Left forelimb (tissue), 1 donor: ENCODE data around the gene SLC2A9.
"Not testable (repeated sequence)": the region's sequence is repeated elsewhere in the genome, so short reads cannot be mapped to it uniquely, and the experiment has no call there.

Experiments
- DNase-seq: peaks from one replicate; pipeline ENCODE4 v3.0.0-alpha.2; 2018; ENCODE audit warnings: low spot score

The SLC2A9 gene

GRCh38 chr4:9826551-9826950 is 194.7 kb downstream of the SLC2A9 start:
- DNase-seq = no peak

DNA sequence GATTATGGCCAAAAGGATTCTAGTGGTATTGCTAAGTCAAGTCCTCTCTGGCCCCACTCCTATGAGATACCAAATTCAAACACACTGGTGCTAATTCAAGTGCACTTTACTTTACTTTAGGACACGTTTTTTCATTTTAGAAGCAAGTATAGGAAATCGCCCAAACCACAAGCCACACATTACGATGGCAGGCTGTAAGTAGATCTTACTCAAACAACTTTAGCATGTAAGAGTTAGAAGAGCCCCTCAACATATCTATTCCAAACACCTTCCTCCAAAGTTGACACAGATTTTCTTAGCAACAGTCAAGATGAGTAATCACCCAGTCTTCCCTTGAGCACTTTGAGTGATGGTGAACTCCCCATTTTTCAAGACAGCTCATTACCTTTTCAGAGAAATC is 196.2 kb downstream of the SLC2A9 start:
- no peak for DNase-seq

- no peak for DNase-seq
These were observed 201.0 kb downstream of the SLC2A9 start for GRCh38 chr4:9820343-9820742.

DNA sequence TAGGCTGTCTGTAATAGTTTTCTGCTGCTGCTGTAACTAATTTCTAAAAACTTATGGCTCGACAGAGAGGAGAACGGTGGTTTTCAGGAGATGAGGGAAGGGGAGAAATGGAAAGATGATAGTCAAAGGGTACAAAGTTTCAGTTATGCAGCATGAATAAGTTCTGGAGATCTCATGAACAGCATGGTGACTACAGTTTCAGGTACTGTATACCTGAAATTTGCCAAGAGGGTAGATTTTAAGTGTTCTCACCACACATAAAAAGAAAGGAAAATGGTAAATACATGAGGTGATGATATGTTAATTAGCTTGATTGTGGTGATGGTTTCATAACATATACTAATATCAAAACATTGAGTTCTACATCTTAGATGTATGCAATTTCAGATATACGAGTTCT is 205.0 kb downstream of the SLC2A9 start:
- DNase-seq = no peak

DNA sequence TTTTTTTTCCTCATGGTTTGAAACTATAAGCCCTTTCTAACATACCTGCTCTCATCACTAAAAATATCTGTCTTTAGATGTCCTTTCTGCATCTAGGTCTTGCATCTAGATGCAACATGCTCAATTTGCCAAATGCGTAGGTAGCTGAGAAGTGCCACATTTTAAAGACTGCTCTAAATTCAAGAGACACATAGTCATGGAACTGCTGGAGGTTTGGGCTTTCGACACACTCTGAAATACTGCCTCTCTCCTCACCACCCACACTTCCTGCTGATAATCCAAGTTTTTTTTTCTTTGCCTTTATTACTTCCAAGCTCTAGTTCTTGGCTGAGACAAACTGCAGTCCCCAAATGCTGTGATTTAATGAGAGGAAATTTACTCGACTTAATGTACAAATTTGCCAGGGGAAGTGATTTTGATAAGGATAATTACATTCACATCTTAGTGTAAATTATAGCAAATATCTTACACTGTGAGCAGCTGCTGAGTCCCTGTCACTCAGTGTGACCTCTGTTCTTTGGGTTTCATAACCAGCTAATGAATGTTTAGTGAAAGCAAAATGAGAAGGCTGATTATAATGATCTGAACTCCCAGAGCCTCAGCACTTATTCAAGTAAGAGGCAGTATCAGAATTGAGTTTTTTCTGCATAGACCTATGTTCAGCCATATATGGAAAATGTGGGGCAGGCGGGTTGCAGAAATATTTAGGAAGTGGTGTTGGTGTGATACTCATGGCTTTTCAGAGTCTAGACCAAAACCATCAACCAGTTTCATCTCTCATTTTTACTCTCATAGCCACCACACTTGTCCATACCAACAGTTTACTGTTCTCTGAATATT is 208.6 kb downstream of the SLC2A9 start:
- DNase-seq = no peak

DNA sequence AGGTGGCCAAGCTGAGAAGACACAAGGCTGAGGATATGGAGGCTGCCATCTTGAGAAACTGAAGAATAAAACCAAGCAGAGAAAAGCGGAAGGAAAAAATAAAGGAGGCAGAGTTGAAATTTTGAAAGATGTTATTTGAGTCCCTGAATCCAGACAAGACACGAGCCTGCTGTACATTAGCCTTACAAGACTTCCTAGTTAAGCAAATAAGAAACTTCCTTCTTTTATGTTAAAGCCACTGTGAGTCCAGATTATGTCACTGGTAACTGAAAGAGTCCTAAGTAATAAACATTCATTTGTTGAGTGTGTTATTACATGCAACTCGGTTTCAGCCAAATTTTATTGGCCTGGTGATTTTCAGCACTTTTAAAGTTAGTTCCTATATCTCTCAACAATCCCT is 209.5 kb downstream of the SLC2A9 start:
- DNase-seq = no peak

DNA sequence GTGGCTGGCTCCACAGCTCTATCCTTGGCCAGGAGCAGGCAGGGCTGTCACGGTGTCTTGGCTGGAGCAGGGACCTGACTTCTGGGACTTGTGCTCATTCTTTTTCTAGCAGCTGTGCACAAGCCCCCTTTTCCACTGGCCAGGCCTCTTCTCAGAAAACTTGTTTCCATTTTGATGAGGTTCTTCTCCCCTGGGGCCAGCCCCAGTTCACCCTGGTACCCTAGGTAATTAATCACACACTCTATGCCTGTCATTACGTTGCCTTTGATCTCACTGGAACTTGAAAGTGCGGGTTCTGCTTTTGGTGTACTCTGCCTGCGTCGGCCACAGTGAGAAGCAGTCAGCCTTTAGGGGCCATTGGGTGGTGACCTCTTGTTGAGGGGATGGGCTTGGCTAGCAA is 213.2 kb downstream of the SLC2A9 start:
- no peak for DNase-seq

DNA sequence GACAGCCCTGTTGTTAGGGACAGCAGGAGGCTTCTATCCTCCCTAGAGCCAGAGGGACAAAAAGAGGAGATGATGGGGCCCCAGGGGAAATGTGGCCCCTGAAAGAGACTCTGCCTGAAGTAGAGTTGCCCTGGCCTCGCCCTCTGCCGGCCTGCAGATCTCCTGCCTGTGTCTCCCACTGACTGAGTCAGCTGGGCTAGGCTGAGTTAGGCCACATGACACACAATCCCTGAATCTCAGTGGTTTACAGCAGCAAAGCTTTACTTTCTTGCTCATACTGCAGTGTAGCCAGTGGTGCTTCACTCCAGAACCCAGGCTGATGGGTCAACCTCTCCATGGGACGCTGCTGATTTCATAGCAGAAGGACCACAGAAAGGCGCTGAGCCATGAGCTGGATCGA is 216.4 kb downstream of the SLC2A9 start:
- no peak for DNase-seq

DNA sequence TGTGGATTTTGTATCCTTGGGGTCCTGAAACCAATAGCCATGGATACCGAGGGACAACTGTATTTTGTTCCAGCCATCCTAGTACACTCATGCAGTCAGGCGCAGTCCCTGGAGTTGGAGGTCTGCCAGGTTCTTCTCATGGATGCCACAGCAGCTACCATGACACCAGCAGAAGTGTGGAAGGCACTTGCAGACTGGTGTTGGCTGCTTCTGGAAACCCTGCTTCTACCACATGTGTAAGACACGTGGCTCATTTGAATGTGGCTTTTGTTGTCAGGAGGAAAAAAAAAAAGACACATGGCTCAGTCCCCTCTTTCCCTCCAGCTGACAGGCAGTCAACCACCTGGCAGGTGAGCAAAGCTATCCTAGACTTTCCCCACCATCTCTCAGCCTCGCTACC is 220.4 kb downstream of the SLC2A9 start:
- no peak for DNase-seq

- DNase-seq = not testable (repeated sequence)
These were observed 224.7 kb downstream of the SLC2A9 start for GRCh38 chr4:9796641-9797040.

- DNase-seq = no peak
These were observed 228.9 kb downstream of the SLC2A9 start for GRCh38 chr4:9792381-9792780.

GRCh38 chr4:9785891-9786290 is 235.4 kb downstream of the SLC2A9 start:
- DNase-seq = not testable (repeated sequence)

DNA sequence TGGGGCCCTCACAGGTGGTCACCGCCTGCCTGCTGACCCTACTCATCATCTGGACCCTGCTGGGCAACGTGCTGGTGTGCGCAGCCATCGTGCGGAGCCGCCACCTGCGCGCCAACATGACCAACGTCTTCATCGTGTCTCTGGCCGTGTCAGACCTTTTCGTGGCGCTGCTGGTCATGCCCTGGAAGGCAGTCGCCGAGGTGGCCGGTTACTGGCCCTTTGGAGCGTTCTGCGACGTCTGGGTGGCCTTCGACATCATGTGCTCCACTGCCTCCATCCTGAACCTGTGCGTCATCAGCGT is 239.2 kb downstream of the SLC2A9 start:
- no peak for DNase-seq

- DNase-seq = no peak
These were observed 239.8 kb downstream of the SLC2A9 start, which contains the start of gene DRD5 for GRCh38 chr4:9781343-9782135. TSS of gene DRD5 (plus strand) at chr4:9781634. CDS start at chr4:9782030, 396 bp downstream.
